GM12891 (cell line): ENCODE data around the gene SCNN1A.
A peak's percentile ranks its signal among the peaks of the same experiment; 100 is the strongest.
"Not testable (repeated sequence)": the region's sequence is repeated elsewhere in the genome, so short reads cannot be mapped to it uniquely, and the experiment has no call there.

ENCODE experiments used
- DNase-seq: peaks from one replicate; pipeline ENCODE4 v3.0.0; 2011; ENCODE audit warnings: low spot score; ENCODE audit not compliant: insufficient read length
- FAIRE-seq: peaks from 2 replicates; lab custom pipeline; 2011; peaks lifted over from hg19 to GRCh38; lab: Jason Lieb, UNC
- PAX5 ChIP-seq: IDR thresholded peaks from 2 replicates; pipeline ENCODE4 v1.6.1; 2011; ENCODE audit warnings: low read length, moderate library complexity, mild to moderate bottlenecking; ENCODE audit not compliant: insufficient read depth, severe bottlenecking
- POLR2A ChIP-seq: IDR thresholded peaks from 2 replicates; pipeline ENCODE4 v1.6.1; 2011; ENCODE audit warnings: low read depth, low read length, control low read depth
- POLR2AphosphoS5 ChIP-seq: IDR thresholded peaks from 2 replicates; pipeline ENCODE4 v1.6.1; 2011; ENCODE audit warnings: low read depth, low read length, control low read depth
- POU2F2 ChIP-seq: IDR thresholded peaks from 2 replicates; pipeline ENCODE4 v1.6.1; 2011; ENCODE audit warnings: low read depth, mild to moderate bottlenecking, control low read depth, low read length, moderate library complexity
- SPI1 ChIP-seq: IDR thresholded peaks from 2 replicates; pipeline ENCODE4 v1.6.1; 2011; ENCODE audit warnings: low read depth, low read length, control low read depth
- TAF1 ChIP-seq: IDR thresholded peaks from 2 replicates; pipeline ENCODE4 v1.6.1; 2011; ENCODE audit warnings: low read depth, low read length, control low read depth

The SCNN1A gene

GRCh38 chr12:6347367-6348338 is 27.7 kb downstream of the SCNN1A start:
- FAIRE-seq (no peak), DNase-seq (no peak)
- TF ChIP-seq SPI1 (no peak), POU2F2 (no peak), TAF1 (no peak), POLR2AphosphoS5 (no peak), PAX5 (no peak), POLR2A (no peak)

GRCh38 chr12:6346942-6347341 is 28.4 kb downstream of the SCNN1A start:
- TF ChIP-seq PAX5 (no peak), POLR2A (no peak), TAF1 (no peak), POLR2AphosphoS5 (no peak), SPI1 (no peak), POU2F2 (no peak)
- no peak for DNase-seq
- FAIRE-seq, result no peak

- FAIRE-seq (no peak), DNase-seq (no peak)
- no peak for TF ChIP-seq TAF1
- no peak for TF ChIP-seq POLR2AphosphoS5
- TF ChIP-seq POU2F2, result no peak
- TF ChIP-seq SPI1, result no peak
- no peak for TF ChIP-seq PAX5
- TF ChIP-seq POLR2A, result no peak
Observed at GRCh38 chr12:6346235-6346832, 29.0 kb downstream of the SCNN1A start.

GRCh38 chr12:6345319-6346091 is 29.9 kb downstream of the SCNN1A start:
- no peak for FAIRE-seq
- TF ChIP-seq SPI1, result peak; percentile 45
- no peak for TF ChIP-seq TAF1
- TF ChIP-seq POLR2AphosphoS5, result no peak
- no peak for DNase-seq

GRCh38 chr12:6344101-6344660 is 31.2 kb downstream of the SCNN1A start:
- not testable (repeated sequence) for FAIRE-seq, DNase-seq

GRCh38 chr12:6343518-6343917 is 31.8 kb downstream of the SCNN1A start:
- no peak for TF ChIP-seq TAF1
- TF ChIP-seq SPI1, result no peak
- TF ChIP-seq POU2F2, result no peak
- TF ChIP-seq POLR2A, result no peak
- no peak for TF ChIP-seq POLR2AphosphoS5
- no peak for TF ChIP-seq PAX5
- DNase-seq, result no peak
- no peak for FAIRE-seq

- no peak for DNase-seq
- TF ChIP-seq SPI1, result no peak
- no peak for TF ChIP-seq POLR2A
- no peak for TF ChIP-seq POLR2AphosphoS5
- no peak for TF ChIP-seq POU2F2
- TF ChIP-seq PAX5, result no peak
- TF ChIP-seq TAF1, result no peak
- no peak for FAIRE-seq
Observed at GRCh38 chr12:6342140-6342889, 33.0 kb downstream of the SCNN1A start.

- no peak for DNase-seq
- peak; percentile 22; the same call in 1 of the 2 replicates for TF ChIP-seq SPI1
- TF ChIP-seq TAF1, result 0 out of 2 replicates have a peak, but pooled peaks have one; percentile 5
- TF ChIP-seq POLR2A, result no peak
- TF ChIP-seq POLR2AphosphoS5, result no peak; the same call in 1 of the 2 replicates
- TF ChIP-seq PAX5, result no peak
- TF ChIP-seq POU2F2, result 0 out of 2 replicates have a peak, but pooled peaks have one; percentile 30
- peak; percentile 76 for FAIRE-seq
Observed at GRCh38 chr12:6341417-6342139, 33.8 kb downstream of the SCNN1A start, which contains the start of gene TNFRSF1A. TSS of gene TNFRSF1A (minus strand) at chr12:6342076. CDS start at chr12:6341814, 262 bp downstream.
